Gastroesophageal sphincter (tissue), 3 donors: Measurements from ENCODE around the gene TUBB2A.

ENCODE experiments used
- CTCF ChIP-seq, 4 experiments: fragments of 200-600 bp in 2 of 4; fragments of 450-650 bp in 2 of 4; sonication (generic) in 1 of 4; IDR thresholded peaks; one replicate each; pipeline ENCODE4 v1.5.1; 2017 to 2019; ENCODE audit warnings: antibody characterized with exemption in 4 of 4, mild to moderate bottlenecking in 2 of 4, moderate library complexity in 2 of 4
- POLR2A ChIP-seq, 2 donors: fragments of 450-650 bp; IDR thresholded peaks; one replicate each; pipeline ENCODE4 v1.6.1; 2017; ENCODE audit warnings: antibody characterized with exemption in 2 of 2, mild to moderate bottlenecking in 2 of 2, moderate library complexity in 1 of 2
- POLR2AphosphoS5 ChIP-seq: sonication (generic); formaldehyde crosslinking; IDR thresholded peaks from one replicate; pipeline ENCODE4 v1.6.1; 2017; ENCODE audit warnings: antibody characterized with exemption

- TF ChIP-seq CTCF (IDR thresholded peaks at IDR 0.05): no peak
- TF ChIP-seq POLR2A (IDR thresholded peaks at IDR 0.05): no peak
- no peak for TF ChIP-seq POLR2AphosphoS5
These were observed 12.8 kb downstream of the TUBB2A start for GRCh38 chr6:3144571-3144970.
